ENCODE measurements around the gene DMP1.
"Not testable (repeated sequence)": the region's sequence is repeated elsewhere in the genome, so short reads cannot be mapped to it uniquely, and the experiment has no call there.

DMP1 gene

GRCh38 chr4:87690947-87691346, 40.9 kb downstream of the DMP1 start:
- DNase-seq: not testable (repeated sequence)

GRCh38 chr4:87692060-87692459, 42.0 kb downstream of the DMP1 start:
- DNase-seq: not testable (repeated sequence)

DNA sequence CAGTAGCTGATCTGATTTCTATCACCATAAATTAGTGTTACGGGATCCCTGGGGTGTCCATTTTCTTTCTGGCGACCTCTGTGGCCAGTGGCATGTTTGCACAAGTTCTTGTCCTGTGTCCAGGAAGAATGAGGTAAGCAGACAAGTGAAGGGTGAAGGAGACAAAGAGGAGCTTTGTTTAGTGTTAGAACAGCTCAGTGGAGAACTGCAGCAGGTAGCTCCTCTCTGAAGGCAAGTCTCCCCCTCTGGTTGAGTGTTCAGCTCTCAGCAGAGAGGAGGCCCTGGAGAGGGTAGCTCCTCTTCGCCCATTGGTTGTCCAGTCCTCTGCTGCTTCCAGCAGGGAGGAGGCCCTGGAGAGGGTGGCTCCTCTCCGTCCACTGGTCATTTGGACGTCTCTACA, 47.2 kb downstream of the DMP1 start:
- no peak for DNase-seq

DNA sequence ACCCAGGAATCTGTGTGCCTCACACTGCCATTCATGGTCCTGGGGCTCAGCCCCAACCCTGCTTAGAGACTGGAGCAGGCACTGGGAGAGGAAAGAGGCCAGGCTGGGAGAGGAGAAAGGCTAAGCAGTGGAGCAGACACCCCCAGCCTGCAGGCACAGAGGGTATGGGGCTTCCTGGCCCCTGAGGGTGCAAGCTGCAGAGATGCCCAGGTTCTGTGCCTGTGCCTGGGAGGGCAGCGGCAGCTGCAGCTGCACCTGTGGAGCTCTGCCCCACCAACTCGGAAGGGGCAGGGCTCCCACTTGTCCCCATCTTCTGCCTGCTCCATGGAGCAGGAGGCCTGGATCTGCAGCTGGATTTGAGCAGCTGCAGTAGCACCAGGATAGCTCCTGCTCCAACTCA, 47.9 kb downstream of the DMP1 start:
- DNase-seq: no peak

DNA sequence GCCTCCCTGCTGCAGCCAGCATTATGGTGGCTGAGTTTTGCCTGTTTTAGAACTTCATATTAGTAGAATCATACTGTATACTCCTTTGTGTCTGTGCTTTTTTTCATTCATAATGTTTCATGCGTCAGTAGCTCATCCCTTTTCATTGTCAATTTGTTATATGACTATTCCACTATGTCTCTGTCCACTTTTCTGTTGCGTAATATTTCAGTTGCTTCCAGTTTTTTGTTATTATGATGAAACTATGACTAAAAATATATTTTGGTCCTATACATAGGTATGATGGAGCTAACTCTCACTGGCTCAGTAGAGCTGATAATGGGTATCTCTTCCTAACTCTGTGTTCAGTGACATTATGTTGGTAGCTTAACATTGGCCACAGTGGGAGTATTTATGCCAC, 48.3 kb downstream of the DMP1 start:
- DNase-seq: no peak

- DNase-seq: no peak
Measured at GRCh38 chr4:87704001-87704400, 53.9 kb downstream of the DMP1 start.

- DNase-seq: no peak
Measured at GRCh38 chr4:87707279-87707918, 57.3 kb downstream of the DMP1 start.
